Astrocyte of the cerebellum (primary cell): ENCODE results near the gene ZNF584.
A peak's percentile ranks its signal among the peaks of the same experiment; 100 is the strongest.

Experiments used
- DNase-seq: peaks from one replicate; pipeline ENCODE4 v3.0.0-alpha.2; 2011; ENCODE audit warnings: low read depth
- H3K4me3 ChIP-seq: 2 replicates; pipeline ENCODE4 v1.5.1; 2011; ENCODE audit warnings: mild to moderate bottlenecking, low read depth, low read length, moderate library complexity
- in situ Hi-C: cut with HindIII; loops from 2 replicates; pipeline ENCODE4 v1.10.0; 2017; ENCODE audit warnings: low sequenced_read_pairs
- TF ChIP-seq, protein P1 (sequence below): IDR thresholded peaks from 2 replicates; pipeline ENCODE4 v1.5.1; 2012; ENCODE audit warnings: low read length, low read depth, moderate library complexity, mild to moderate bottlenecking; ENCODE audit errors: missing control alignments

Gene ZNF584

DNA sequence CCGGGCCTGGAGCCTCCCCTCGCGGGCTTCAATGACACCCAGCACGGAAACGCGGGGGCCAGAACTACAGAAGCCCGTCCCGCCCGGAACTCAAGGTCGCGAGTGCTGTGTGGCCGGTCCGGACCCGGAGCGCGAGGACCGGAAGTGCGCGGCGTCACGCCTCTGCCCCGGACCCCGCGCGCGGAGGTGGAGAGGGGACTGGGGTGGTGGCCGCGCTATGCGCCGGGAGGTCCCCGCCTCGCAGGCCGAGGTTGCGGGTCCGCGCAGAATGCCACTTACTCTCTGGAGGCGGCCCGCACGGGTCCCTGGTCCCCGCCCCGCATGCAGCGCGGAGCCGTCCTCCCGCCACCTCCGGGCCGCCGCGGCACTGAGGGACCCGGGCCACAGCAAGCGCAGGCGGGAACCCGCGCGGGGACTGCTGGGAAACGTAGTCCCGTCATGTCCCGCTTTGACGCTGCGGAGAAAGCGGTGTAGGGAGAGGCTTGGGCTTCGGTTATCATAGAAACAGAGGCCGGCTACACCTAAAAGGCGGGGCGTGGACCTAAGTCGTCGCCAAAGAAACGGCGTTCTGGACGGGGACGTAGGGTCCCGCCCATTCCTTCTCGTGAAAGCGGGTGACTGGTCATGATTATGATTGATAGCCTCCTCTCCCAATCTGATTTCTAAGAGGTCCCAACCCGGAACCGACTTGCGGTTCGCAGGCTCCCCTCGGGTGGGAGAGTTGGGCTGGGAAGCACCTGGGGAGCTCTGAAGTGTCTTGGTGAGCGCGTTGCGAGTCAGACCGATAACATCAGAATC, 27.6 kb upstream of the ZNF584 start, which contains the start of gene ZNF837:
Gene ZNF837 (minus strand): TSS at position 369 of the 798 bp plus-strand sequence. CDS start 11,698 bp downstream, outside the sequence.
- in situ Hi-C loops, result no loop called here
- H3K4me3 ChIP-seq, result peak within 1 kb of the TSS; percentile 78
- TF ChIP-seq, protein P1, sequence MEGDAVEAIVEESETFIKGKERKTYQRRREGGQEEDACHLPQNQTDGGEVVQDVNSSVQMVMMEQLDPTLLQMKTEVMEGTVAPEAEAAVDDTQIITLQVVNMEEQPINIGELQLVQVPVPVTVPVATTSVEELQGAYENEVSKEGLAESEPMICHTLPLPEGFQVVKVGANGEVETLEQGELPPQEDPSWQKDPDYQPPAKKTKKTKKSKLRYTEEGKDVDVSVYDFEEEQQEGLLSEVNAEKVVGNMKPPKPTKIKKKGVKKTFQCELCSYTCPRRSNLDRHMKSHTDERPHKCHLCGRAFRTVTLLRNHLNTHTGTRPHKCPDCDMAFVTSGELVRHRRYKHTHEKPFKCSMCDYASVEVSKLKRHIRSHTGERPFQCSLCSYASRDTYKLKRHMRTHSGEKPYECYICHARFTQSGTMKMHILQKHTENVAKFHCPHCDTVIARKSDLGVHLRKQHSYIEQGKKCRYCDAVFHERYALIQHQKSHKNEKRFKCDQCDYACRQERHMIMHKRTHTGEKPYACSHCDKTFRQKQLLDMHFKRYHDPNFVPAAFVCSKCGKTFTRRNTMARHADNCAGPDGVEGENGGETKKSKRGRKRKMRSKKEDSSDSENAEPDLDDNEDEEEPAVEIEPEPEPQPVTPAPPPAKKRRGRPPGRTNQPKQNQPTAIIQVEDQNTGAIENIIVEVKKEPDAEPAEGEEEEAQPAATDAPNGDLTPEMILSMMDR, result no peak
- peak; percentile 100 for DNase-seq

DNA sequence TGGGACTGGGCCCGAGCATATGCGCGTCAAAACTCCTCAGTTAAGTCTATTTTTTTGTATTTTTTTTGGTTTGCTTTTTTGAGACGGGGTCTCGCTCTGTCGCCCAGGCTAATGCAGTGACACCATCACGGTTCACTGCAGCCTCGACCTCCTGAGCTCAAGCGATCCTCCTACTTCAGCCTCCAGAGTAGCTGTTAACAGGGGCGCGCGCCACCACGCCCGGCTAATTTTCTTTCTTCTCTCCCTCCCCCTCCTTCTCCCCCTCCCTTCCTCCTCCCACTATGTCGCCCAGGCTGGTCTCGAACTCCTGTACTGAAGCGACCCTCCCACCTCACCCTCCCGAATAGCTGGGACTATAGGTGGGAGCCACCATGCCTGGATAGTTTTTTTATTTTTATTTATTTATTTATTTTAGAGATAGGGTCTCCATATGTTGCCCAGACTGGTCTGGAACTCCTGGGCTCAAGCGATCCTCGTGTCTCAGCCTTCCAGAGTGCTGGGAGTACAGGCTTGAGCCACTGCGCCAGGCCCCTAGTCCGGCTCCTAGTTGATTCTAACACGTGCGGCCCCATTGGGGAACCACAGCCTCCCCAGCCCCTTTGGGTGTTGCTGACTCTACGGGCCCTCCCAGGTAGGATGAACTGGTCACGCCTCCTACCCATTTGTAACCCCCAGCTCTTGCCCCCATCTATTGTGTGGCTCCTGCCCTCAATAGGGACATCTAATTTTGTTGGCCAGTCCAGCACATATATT, 26.8 kb upstream of the ZNF584 start:
- in situ Hi-C loops, result no loop called here
- peak overlapping the region; percentile 78 for H3K4me3 ChIP-seq
- TF ChIP-seq, protein P1, result no peak
- DNase-seq, result no peak

DNA sequence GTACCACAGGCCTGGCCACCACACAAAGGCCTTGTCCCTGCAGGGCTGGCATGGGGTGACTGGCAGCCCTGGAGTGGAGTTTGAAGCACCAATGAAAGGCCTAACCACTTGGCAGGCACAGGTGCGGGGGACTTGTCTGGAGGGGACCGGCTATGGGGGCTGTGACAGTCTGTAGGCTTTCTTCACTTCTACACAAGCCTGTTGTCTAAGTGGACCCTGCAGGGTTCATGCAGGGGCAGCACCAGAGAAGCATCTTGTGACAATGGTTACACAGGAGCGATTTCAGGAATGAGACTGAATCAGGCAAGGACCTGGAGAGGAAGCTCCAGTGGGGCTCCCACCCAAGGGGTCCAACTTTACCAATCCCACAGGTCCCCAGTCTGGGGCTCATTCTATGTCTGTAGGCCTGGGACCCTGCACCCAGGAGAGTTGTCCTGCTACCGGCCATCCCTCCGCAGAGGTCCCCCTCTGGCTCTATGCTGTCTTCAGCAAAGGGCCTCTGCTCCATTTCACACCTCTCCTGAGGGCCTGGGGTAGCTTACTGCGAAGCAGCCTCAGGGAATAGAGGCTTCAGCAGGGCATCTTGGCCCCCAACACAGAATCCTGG, 25.3 kb upstream of the ZNF584 start:
- TF ChIP-seq, protein P1, result no peak
- no peak for DNase-seq
- no peak overlapping the region for H3K4me3 ChIP-seq
- in situ Hi-C loops, result no loop called here

DNA sequence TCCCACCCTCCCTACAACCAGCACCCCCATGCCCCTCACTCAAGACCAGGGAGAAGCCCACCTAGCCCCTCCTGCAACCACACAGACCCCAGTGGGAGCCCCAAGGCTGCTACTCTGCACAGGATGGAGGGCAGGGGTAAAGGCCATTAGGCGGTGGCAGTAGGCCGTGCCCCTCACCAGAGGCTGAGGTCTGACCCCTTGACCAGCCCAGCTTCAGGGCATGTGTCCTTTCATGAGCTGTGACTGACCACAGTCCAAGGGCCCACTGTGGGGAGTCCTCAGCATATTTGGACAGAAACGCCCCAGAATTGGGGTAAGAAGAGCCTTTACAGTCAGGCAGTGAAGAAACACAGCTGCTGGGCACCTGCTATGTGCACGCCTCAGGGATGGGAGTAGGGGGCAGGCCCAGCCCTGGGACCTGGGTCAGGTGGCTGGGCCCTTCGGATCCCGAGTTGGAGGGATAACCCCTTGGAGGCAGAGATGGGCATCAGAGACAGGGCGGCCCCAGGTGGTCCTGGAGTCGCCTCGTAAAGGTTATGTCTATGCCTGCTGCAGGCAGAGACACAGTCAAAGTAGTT, 23.0 kb upstream of the ZNF584 start:
- TF ChIP-seq, protein P1, result no peak
- in situ Hi-C loops, result no loop called here
- DNase-seq, result no peak
- peak overlapping the region; percentile 88 for H3K4me3 ChIP-seq

DNA sequence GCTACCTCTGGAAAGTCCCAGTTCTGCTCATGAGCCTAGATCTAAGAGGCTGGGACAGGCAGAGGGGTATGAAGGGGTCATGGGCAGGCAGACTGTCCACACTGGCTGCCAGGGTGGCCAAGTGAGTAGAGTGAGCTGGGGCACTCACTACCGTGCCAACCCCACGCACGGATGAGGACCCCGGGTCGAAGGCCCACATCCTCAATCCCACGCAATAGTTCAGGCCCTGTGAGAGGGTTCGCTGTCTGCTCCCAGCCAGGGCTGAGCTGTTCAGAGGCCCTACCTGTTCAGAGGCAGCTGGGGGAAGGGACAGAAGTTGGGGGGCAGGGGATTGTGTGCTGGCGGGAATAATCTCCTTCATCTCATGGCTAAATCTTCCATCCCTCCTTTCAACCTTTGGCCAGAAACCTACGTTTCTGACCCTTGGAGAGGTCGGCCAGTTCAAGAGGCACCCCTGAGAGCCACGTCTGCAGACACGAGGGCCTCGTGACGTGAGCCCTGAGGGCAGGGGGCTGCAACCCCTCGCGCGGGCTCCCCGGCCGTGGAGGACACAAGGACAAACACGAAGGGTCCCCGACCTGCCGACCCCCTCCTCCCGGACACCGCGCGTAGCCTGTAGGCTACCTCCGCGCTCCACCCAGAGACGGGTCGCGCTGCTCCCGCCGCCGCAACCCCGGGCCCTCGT, 22.4 kb upstream of the ZNF584 start:
- DNase-seq, result no peak
- TF ChIP-seq, protein P1, result no peak
- peak overlapping the region; percentile 88 for H3K4me3 ChIP-seq
- in situ Hi-C loops, result no loop called here
